ENCODE measurements around the gene SCAPER.

The SCAPER gene, protein sequence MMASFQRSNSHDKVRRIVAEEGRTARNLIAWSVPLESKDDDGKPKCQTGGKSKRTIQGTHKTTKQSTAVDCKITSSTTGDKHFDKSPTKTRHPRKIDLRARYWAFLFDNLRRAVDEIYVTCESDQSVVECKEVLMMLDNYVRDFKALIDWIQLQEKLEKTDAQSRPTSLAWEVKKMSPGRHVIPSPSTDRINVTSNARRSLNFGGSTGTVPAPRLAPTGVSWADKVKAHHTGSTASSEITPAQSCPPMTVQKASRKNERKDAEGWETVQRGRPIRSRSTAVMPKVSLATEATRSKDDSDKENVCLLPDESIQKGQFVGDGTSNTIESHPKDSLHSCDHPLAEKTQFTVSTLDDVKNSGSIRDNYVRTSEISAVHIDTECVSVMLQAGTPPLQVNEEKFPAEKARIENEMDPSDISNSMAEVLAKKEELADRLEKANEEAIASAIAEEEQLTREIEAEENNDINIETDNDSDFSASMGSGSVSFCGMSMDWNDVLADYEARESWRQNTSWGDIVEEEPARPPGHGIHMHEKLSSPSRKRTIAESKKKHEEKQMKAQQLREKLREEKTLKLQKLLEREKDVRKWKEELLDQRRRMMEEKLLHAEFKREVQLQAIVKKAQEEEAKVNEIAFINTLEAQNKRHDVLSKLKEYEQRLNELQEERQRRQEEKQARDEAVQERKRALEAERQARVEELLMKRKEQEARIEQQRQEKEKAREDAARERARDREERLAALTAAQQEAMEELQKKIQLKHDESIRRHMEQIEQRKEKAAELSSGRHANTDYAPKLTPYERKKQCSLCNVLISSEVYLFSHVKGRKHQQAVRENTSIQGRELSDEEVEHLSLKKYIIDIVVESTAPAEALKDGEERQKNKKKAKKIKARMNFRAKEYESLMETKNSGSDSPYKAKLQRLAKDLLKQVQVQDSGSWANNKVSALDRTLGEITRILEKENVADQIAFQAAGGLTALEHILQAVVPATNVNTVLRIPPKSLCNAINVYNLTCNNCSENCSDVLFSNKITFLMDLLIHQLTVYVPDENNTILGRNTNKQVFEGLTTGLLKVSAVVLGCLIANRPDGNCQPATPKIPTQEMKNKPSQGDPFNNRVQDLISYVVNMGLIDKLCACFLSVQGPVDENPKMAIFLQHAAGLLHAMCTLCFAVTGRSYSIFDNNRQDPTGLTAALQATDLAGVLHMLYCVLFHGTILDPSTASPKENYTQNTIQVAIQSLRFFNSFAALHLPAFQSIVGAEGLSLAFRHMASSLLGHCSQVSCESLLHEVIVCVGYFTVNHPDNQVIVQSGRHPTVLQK (N-terminal part only)

GRCh38 chr15:76905013-76905839 lies at the start of gene SCAPER:
TSS of gene SCAPER (minus strand) at chr15:76905340. CDS start at chr15:76883817, 21,523 bp downstream.
- peak; percentile 87 for DNase-seq

DNA sequence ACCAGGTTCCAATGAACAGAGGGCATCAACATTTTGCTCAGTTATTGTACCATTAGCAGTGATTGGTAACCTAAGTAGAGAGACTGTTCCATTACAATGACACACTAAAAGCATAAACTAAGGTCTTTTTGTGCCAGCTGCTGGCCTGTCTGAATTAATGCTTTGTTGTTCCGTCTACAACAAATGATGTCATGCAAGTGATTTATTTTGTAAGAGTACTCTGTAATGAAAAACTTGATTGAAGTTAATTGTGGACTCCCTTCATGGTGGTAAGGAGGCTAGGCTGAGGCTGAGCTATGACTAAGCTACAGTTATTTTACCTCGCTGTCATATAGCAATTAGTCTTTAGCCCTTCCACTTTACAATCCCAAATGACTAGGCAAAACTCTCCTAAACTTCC lies 49.6 kb upstream of the SCAPER start:
- DNase-seq, result no peak

DNA sequence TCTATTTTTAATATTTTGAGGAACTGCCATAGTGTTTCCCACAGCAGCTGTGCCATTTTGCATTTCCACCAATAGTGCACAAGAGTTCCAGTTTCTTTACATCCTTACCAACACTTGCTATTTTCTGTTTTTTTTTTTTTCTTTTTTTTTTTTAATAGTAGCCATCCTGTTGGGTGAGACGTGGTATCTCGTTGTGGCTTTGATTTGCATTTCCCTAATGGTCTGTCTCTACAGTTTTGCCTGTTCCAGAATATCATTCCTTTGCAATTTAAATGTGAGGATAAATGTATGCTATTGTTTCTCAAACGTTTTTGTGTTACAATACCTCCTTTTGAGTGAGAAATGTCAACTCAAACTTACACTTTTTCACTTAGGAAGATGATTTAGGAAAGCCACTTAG lies 48.8 kb upstream of the SCAPER start:
- no peak for DNase-seq

DNA sequence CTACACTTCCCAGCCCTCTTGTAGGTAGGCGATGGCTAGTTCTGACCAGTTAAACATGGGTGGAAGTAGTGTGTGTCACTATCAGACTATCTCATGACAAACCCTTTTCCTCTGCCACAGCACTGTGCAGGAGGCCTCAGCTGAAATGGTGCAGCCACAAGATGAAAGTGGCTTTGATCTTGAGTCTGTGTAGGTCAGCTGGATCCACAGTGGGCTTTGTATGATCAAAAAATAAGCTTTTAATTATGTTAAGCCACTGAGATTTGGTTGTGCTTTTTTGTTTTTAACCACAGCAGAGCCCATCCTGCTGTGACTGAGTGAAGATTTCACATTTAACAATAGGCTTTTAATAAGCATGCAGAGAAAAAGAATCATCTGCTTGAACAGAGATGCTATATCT lies 46.1 kb upstream of the SCAPER start:
- no peak for DNase-seq

DNA sequence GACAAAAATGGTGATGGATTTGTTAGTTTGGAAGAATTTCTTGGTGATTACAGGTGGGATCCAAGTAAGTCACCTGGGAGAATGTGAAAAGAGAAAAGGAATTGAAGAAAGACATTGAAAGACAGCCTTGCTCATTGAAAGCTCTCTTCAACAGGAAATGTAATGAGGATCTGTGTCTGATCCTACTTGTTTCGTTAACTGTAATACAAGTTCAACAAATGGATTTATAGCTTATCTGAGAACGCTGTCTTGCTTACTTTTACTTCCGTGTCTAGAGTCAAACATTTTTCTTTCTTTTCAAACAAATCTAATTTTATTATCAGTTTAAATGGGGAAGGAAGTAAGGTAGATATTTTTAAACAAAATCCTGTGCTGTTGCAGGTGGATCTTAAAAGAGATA lies 42.3 kb upstream of the SCAPER start:
- no peak for DNase-seq

DNA sequence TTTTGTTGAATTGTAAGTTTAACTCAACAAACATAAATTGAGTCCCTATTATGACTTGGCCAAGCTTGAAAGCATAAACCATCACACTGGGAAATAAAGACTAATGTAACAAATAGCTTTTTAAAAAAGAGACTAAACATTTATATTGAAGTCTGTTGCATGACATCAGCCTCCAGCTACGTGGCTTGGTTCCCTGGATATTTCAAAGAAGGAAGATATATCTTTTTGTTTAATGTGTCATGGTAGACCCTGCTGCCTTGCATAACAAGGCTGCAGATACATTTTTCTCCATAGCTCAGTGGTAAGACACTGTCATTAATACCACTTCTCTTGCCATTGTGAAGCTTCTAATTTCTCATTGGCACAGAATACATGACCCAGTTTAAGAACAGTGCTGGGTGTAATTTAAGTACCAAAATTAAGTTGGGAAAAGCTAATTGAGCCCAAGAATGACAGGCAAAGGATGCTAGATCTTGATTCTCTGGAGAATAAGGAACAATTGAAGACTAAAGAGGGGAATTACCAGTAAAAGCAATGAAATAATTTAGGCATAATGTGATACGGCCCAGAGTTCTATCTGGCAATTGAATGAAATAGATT lies 40.5 kb upstream of the SCAPER start:
- DNase-seq, result no peak

GRCh38 chr15:76942331-76942730 lies 37.2 kb upstream of the SCAPER start:
- no peak for DNase-seq

DNA sequence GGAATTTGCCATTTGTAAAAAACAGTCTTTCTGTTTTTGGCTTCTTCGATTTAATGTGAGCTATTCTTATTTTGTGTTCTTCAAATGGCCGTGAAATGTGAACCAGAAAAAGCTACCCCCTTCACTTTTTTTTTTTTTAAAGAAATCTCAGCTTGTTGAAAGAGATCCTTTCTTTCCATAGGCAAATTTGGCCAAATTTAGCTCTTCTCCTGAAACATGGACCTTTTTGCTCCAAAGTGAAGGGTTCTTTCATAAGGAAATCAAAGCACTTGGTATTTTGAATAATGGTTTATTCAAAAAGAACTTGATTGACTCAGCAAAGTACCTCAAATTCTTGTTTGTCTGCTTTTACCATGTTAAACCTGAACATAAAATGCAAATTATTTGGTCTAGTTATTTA lies 36.5 kb upstream of the SCAPER start:
- no peak for DNase-seq

DNA sequence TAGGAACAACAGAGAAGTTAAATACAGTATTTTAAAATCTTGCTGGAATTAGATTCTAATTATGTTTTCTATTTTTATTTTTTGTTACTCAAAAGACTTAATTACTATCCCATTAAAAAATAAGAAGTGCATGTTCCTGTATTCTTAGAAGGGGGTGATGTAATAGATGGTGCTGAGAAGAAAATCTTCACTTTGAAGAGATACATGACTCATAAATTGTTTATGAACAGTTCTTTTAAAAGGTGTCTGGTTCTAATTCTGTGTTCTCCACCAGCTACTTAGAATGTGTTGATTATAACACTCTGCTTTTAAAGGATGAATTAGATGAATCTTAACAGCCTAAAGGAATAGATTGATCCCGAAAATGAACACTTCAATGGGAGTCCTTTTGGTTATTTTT lies 34.6 kb upstream of the SCAPER start:
- no peak for DNase-seq

DNA sequence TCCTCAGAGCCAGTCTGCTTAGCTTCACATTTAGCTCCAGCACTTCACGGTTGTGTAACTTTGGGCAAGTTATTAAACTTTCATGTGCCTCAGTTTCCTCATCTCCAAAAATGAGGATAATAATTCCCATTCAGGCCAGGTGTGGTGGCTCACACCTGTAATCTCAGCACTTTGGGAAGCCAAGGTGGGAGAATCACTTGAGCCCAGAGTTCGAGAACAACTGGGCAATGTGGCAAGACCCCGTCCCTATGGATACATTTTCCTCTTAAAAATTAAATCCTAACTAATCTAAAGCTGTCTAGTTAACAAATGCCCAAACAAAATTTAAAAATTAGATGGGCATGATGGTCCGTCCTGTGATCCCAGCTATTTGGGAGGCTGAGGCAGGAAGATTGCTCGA lies 33.6 kb upstream of the SCAPER start:
- DNase-seq, result no peak

DNA sequence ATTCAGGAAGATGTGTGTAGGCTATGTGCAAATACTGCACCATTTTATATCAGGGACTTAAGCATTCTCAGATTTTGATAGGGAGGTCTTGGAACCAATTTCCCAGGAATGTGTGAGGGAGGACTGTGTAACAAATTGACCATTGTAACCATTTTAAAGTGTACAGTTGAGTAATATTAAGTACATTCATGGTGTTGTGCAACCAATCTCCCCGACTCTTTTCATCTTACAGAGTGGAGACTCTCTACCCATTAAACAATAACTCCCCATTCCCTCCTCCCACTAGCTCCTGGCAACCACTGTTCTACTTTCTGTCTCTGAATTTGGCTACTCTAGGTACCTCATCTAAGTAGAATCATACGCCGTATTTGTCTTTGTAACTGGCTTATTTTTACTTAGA lies 31.5 kb upstream of the SCAPER start:
- DNase-seq, result no peak

DNA sequence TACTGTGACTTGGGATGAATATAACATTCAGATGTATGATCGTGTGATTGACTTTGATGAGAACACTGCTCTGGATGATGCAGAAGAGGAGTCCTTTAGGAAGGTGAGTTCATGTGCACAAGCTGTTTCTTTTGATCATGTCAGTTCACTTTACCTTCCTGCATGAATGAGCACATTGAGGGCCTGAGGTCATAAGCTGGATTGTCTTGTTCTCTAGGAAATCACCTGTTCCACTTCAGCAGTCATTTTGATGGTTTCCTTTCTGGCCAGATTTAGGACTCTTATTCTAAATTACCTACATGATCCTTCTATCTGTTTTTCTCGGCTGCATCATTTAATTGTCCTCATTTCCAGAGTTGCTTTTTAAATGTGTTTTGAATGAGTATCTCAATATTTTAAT lies 30.5 kb upstream of the SCAPER start:
- DNase-seq, result no peak

DNA sequence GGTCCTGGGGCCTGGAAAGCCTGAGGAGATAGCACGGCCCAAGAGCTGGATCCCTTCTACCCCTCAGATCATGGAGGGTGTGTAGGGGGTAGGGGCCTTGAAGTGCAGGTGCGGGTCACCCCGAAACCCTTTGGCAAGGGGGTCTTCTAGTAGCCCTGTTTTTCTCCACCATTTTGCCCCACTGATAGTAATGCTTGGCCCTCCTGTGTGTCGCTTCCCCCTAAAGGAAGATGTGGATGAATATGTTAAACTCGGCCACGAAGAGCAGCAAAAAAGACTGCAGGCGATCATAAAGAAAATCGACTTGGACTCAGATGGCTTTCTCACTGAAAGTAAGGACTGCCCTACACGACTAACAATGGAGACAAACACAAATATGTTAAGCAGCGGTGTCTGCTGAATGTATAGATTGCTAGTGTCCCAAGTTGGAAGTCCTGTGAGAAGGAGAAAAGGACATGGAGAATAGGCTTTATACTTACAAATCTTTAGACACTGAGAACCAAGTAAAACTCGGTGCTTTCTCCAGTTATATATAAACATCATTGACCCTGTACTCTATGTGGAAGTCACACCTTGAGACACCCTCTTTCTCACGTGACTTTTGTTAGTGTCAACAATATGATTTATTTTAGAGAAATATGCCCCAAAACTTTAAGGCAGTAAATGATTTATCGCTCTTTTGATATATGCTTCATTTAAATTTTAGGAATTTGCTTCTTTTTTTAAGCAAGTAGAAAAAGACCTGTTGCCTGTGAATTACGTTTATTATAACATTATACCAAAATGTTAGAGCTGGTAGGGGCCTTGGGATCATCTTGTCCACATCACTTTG lies 27.2 kb upstream of the SCAPER start:
- DNase-seq, result no peak

- DNase-seq, result peak; percentile 92
These were observed 26.4 kb upstream of the SCAPER start, which contains the start of gene RCN2 for GRCh38 chr15:76931397-76932134. TSS of gene RCN2 (plus strand) at chr15:76931749. CDS start at chr15:76931842, 93 bp downstream.

GRCh38 chr15:76930831-76931396 lies 25.8 kb upstream of the SCAPER start:
- no peak for DNase-seq

DNA sequence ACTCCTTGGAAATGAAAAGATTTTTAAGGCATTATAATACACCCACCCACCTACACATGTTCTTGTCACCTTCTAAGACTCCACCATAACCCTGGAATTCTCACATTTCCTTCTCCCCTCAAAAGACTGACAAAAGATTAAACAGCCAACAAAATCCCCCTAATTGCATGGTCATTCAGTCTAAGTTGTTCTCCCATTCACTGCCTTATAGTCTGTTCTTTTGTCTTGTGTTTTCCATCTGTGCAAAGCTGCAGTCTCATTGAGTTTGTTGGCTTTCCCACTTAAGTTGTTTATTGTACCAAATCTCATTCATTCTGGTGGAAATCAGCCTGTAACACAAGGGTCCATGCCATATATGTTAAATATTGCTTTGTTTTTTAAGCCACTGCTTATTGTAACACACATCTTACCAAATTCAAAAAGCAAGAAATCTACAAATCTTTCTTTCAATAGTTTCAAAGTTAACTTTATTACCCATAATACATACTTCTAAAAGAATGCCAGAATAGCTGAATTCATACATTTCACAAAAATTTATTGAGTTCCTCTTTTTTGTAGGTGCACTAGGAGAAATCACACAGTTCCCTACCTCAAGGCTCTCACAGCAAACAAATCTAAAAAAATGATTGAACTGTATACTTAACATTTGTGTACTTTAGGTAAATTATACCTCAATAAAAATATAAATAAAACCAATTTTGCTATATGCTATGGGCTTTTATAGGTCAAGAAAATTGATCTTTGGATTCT lies 24.0 kb upstream of the SCAPER start:
- DNase-seq, result no peak

- DNase-seq, result no peak
These were observed 23.1 kb upstream of the SCAPER start for GRCh38 chr15:76928201-76928600.

DNA sequence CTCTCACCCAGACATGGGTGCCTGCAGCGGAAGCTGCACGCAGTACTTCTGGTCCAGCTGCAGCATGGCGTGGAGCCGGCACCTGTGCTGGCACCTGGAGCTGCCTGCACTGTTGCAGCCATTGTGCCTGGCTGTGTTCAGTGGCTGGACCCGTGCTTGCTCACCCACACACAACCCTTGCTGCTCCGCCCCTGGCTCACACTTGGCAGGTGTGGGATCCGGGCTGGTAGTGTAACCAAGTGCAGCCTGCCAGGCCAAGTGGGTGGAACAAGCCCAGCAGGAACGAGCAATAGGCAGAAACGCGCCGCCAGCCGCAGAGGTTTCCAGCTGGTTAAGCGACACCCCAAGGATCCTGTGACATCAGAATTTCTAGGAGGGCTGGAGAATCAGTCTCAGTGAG lies 11.2 kb upstream of the SCAPER start:
- no peak for DNase-seq

GRCh38 chr15:76913737-76914136 lies 8.6 kb upstream of the SCAPER start:
- DNase-seq, result no peak
